HL-60/S4 (cell line): Measurements from ENCODE around the gene STAP2.

Experiments
- in situ Hi-C: fragments of 300-500 bp; cut with MboI; formaldehyde crosslinking; loops from 2 replicates; pipeline ENCODE4 v1.14.3; 2022; ENCODE audit warnings: low sequenced_read_pairs

The STAP2 gene

DNA sequence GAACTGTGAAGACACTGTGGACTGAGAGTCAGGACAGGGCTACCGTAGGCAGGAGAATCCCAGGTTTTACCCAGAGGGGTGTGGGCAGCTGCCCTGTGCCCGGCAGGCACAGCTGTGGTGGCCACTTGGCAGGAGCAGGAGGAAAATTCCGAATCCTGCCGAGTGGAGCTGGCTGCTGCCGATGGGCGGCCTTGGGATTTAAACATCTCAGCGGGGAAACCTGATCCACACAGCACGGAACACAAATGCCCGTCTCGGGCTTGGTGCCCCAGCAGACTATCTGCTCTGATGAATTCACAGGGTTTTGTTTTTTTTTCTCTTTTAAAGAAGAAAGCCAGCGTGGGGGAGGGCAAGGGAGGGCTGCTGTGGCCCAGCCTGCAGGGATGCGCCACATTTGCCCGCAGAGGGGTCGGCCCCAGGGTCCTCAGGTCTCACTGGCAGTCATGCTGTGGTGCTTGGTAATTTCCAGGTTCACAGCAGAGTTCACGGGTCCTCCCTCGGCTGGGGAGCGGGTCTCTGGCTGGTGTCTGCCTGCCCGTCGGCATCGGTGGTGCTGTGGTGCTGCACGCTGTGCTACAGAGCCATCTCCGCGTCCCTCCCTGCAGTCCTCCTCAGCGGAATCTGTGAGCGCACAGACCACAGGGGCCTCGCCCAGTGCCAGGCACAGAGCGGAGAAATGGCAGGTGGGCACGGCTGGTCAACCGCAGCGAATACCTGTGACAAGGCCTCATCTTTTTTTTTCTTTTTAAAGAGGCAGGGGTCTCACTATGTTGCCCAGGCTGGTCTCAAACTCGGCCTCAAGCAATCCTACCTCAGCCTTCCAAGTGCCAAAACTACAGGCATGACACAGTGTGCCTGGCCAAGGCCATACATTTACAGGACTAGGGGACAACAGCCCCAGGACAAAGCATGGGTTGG lies 32.9 kb upstream of the STAP2 start:
- in situ Hi-C loops: no loop called here

GRCh38 chr19:4370418-4371041 lies 31.9 kb upstream of the STAP2 start:
- in situ Hi-C loops: no loop called here

DNA sequence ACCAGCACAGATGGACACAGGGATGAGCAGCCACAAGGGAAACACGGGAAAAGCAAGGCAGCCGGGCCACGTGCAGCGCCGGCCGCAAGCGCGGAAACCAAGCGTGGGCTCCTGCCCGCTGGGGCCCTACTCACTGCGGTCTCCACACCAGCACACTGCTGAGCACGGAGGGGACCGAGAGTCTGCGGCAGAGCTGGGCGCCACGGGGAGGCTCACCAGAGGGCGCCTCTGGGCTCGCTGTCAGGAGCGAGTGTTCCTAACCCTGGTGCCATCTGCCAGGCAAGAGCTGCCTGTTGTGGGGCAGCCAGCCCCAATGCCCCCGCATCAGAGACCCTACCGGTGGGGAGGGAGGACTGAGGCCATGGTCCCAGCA lies 31.2 kb upstream of the STAP2 start:
- in situ Hi-C loops: no loop called here

GRCh38 chr19:4369109-4369887 lies 30.7 kb upstream of the STAP2 start:
- in situ Hi-C loops: no loop called here

DNA sequence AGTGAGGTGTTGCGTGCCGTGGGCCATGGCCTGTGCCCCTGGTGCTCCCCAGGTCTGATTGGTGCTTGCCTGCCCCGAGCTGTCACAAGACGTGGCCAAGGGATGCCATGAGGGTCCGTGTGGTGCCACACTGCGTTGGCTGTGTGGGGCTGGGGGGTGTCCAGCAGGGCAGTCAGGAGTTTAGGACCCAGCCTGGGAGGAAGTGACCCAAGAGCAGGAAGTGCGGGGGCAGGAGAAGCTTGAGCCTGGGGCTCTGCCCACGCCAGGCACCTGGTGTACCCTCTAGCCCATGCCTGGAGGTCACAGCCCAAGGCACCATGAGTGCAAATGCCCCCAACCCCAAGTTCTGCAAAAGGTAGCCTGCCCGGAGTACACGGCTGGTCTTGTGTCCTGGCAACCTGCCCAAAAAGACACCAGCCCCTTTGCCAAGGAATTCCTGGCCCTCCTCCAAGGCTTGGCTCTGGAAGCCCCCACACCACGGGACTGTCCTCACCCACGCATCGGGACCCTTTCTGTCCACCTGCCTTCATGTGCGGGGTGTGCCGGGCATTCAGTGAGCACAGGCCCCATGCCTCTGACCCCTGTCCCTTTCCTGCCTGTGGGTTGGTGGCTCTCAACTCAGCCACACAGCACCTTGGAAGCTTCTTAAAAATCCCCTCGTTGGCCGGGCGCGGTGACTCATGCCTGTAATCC lies 29.6 kb upstream of the STAP2 start:
- in situ Hi-C loops: no loop called here

DNA sequence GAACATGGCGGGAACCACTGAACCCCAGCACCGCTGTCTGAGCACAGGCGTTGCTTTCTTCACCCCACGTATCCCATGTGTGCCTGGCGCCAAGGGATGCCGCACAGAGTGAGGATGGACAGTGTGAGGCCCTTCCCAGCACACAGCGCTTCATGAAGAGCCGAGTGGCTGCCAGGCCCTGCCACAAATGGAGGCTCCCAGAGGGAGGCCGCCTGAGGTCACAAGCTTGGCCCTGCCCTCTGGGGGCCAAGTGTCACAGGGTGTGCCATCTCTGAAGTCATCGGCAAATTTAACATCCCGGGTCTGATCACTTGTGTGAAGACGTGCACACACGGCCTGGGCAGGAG lies 29.1 kb upstream of the STAP2 start:
- in situ Hi-C loops: no loop called here

- in situ Hi-C loops: no loop called here
Measured at GRCh38 chr19:4367336-4367723, 28.7 kb upstream of the STAP2 start.

DNA sequence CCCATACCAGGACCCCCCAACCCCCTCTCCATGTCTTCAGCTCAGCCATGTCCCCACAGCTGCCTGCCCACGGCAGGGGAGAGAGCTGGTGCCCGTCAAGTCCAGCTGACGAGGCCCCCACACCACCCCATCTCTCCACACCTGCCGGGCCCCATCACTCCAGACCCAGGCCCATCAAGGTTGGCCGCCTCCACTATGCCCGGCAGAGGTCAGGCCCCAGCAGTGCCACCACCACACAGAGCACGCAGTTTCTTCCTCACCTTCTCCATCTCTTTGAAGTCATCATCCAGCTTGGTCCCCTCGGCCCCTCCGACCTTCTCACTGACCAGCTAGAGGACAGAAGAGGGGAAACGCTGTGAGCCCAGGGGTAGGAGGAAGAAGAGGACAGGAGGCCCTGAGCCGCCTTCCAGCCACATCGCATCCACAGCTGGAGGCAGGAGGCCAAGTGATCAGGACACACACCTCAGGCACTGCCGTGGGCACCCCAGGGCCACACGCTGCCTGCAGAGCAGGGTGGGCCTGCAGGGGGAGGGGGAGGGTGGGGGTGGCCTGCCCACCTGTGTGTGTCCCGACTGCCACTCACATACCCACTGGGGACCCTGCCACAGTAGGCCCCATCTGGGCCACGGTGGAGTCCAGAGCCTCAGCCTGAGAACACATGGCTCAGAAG lies 28.2 kb upstream of the STAP2 start:
- in situ Hi-C loops: no loop called here

GRCh38 chr19:4365791-4366665 lies 27.4 kb upstream of the STAP2 start:
- in situ Hi-C loops: no loop called here

DNA sequence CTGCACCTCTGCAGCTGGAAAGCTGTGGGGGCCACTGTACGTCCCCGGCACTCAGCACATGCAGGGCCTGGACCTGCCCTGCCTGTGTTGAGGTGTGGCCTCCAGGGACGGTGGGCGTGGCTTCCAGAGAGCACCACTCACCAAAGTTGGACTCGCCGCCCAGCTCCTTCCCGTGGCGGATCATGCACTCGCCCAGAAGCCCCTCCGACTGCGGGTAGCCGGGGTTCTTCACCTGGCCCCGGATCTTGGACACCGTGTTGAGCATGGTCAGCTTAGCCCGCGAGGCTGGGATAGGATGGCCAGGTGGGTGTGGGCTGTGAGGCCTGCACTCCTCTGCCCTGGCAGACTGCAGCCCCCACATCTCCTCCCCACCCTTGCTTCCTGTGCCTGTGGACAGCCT lies 26.7 kb upstream of the STAP2 start:
- in situ Hi-C loops: no loop called here

DNA sequence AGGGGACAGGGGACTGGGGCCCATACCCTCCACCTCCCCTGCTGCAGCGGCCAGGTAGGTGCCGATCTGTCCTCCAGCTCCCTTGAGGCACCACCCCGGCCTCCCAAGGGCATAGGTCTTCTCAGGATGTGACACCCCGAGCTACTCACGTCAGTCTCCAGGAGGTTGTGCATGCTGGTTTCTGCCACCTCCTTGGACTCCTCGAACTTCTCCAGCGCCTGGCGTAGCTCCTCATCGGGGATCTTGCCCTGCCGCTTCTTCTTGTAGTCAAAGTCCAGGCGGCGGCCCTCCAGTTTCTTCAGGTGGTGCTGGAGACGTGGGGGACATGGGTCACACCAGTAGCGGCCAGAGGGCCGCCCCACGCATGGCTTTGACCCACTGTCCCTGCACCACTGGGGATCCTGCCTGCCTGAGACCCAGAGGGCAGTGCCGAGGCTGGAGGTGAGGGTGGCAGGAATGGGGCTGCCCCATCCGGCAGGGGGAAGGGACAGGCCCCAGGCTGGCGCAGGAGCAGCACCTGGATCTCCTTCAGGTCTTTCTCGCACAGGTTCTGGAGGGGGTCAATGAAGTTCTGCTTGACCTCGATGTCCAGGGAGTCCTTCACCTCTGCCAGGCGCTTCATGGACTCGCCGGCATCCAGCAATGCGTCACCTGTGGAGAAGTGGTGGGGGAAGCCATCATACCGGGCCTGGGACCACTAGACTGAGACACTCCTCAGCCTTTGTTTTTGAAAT lies 25.1 kb upstream of the STAP2 start:
- in situ Hi-C loops: no loop called here

GRCh38 chr19:4362831-4363545 lies 24.4 kb upstream of the STAP2 start:
- in situ Hi-C loops: no loop called here

DNA sequence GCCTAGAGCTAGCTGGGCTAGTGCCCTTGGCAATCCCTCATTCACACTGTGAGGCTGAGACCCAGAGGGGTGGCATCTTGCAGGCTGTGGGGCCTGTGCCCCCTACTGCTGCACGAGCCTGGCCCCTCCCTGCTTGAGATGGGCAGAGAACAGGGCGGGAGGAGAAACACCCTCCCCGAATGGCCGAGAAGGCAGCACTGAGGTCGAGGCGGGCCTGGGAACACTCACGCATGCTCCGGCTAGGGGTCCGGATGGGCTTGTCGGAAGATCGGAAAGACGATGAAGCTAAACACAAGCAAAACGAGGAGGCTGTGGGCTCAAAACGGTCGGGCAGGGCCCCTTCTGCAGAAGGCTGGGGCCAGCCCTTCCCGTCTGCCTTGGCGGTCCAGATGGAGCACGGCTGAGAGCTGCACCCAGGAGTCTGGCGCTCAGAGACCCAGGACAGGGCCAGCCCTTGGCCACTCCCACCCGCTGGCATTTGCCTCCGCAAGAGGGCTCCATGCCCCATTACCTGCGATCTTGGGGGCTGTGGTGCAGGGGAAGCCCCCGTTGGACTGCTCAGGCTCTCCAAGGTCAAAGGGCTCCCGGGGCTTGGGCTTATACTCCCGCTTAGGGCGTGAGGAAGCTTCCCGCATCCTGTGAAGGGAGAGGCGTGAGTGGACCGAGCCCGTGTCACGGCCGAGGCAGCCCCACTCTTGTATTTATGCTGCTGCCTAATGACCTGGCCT lies 23.6 kb upstream of the STAP2 start:
- in situ Hi-C loops: no loop called here

- in situ Hi-C loops: no loop called here
Measured at GRCh38 chr19:4361152-4362046, 22.8 kb upstream of the STAP2 start.

- in situ Hi-C loops: no loop called here
Measured at GRCh38 chr19:4360641-4361151, 22.1 kb upstream of the STAP2 start.

GRCh38 chr19:4360081-4360569 lies 21.5 kb upstream of the STAP2 start:
- in situ Hi-C loops: no loop called here
